ENCODE data around the gene KIFBP.

The KIFBP gene

DNA sequence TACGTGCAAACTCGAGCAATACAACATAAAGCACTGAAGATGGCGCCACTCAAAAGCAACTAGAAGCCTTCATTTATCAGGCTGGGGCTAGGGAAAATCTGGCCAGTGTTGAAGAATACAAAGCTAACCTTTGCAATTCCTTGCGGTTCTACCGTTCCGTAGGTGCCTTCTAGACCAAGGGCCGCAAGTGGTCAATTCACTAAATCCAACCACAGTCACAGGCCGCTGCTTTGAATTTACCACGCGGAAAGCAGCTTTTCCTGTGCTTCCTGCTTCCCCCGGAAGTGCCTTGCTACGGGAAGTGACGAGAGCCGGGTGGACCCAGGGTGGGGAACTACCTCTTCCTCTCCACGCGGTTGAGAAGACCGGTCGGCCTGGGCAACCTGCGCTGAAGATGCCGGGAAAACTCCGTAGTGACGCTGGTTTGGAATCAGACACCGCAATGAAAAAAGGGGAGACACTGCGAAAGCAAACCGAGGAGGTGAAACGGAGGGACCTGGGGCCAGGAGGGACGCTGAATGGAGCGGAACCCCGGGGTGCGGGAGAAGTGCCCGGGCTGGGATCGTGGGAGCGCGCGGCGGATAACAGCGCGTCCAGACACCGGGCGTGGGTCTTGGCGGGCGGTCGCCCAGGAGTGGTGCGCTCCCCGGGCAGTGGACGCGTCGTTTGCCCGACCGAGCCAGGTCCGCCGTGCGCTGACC is 32.6 kb upstream of the KIFBP start, which contains the start of gene DDX21:
Gene DDX21, plus strand, starts transcription at position 339 of the 701 bp plus-strand sequence. Its CDS starts 56 bp downstream, at position 395.
- Histone ChIP-seq H3K27me3 (ENCODE audit: insufficient read depth, poor library complexity, severe bottlenecking) (no peaks in the 10 kb centered on the region), H3K27ac (replicated peaks) (peak within 1 kb of the TSS; percentile 93), H3K4me3 (replicated peaks; ENCODE audit: insufficient read depth, low read length) (peak within 1 kb of the TSS; percentile 96)
- peak; percentile 96 for DNase-seq (ENCODE audit: low read depth in 1 of 2, low spot score in 1 of 2)
- TF ChIP-seq CTCF (IDR thresholded peaks at IDR 0.05; ENCODE audit: insufficient read depth, low read length) (peak; percentile 33), SPI1 (IDR thresholded peaks at IDR 0.05; ENCODE audit: borderline replicate concordance, low read depth) (peak; percentile 87; the same call in 1 of the 2 replicates), GABPA (IDR thresholded peaks at IDR 0.05; ENCODE audit: low read depth) (peak; percentile 93), POLR2AphosphoS5 (IDR thresholded peaks at IDR 0.05; ENCODE audit: low read depth) (peak; percentile 66)
- TF ChIP-seq, protein P1, sequence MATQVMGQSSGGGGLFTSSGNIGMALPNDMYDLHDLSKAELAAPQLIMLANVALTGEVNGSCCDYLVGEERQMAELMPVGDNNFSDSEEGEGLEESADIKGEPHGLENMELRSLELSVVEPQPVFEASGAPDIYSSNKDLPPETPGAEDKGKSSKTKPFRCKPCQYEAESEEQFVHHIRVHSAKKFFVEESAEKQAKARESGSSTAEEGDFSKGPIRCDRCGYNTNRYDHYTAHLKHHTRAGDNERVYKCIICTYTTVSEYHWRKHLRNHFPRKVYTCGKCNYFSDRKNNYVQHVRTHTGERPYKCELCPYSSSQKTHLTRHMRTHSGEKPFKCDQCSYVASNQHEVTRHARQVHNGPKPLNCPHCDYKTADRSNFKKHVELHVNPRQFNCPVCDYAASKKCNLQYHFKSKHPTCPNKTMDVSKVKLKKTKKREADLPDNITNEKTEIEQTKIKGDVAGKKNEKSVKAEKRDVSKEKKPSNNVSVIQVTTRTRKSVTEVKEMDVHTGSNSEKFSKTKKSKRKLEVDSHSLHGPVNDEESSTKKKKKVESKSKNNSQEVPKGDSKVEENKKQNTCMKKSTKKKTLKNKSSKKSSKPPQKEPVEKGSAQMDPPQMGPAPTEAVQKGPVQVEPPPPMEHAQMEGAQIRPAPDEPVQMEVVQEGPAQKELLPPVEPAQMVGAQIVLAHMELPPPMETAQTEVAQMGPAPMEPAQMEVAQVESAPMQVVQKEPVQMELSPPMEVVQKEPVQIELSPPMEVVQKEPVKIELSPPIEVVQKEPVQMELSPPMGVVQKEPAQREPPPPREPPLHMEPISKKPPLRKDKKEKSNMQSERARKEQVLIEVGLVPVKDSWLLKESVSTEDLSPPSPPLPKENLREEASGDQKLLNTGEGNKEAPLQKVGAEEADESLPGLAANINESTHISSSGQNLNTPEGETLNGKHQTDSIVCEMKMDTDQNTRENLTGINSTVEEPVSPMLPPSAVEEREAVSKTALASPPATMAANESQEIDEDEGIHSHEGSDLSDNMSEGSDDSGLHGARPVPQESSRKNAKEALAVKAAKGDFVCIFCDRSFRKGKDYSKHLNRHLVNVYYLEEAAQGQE (IDR thresholded peaks at IDR 0.05; ENCODE audit: insufficient replicate concordance, low read depth), result peak; percentile 48

DNA sequence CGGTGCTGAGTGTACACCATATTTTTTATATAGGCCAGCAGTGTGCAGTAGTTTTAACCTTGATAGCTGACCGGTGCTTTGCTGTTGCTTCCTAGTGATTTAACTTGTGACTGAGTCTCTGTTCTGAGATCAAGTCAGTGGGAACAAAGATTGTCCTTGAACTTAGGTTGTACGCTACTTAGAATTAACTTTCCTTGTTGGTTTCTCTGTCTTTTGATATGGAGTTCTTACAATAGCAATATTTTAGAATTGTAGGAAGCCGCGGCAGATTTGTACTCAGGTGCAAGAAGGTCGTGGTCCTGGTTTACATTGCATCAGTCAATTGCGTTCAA is 31.4 kb upstream of the KIFBP start:
- TF ChIP-seq GABPA (IDR thresholded peaks at IDR 0.05; ENCODE audit: low read depth), result no peak
- TF ChIP-seq CTCF (IDR thresholded peaks at IDR 0.05; ENCODE audit: insufficient read depth, low read length), result no peak
- no peak for TF ChIP-seq SPI1 (IDR thresholded peaks at IDR 0.05; ENCODE audit: borderline replicate concordance, low read depth)
- TF ChIP-seq, protein P1 (IDR thresholded peaks at IDR 0.05; ENCODE audit: insufficient replicate concordance, low read depth), result no peak
- TF ChIP-seq POLR2AphosphoS5 (IDR thresholded peaks at IDR 0.05; ENCODE audit: low read depth), result no peak
- Histone ChIP-seq H3K27me3 (ENCODE audit: insufficient read depth, poor library complexity, severe bottlenecking) (no peaks in the 10 kb centered on the region), H3K27ac (replicated peaks) (peak overlapping the region; percentile 93), H3K4me3 (replicated peaks; ENCODE audit: insufficient read depth, low read length) (peak overlapping the region; percentile 96)
- no peak for DNase-seq (ENCODE audit: low read depth in 1 of 2, low spot score in 1 of 2)

- Histone ChIP-seq H3K27ac (replicated peaks) (peak overlapping the region; percentile 93), H3K27me3 (ENCODE audit: insufficient read depth, poor library complexity, severe bottlenecking) (no peaks in the 10 kb centered on the region), H3K4me3 (replicated peaks; ENCODE audit: insufficient read depth, low read length) (peak overlapping the region; percentile 96)
- no peak for DNase-seq (ENCODE audit: low read depth in 1 of 2, low spot score in 1 of 2)
- TF ChIP-seq, protein P1 (IDR thresholded peaks at IDR 0.05; ENCODE audit: insufficient replicate concordance, low read depth), result no peak
- TF ChIP-seq CTCF (IDR thresholded peaks at IDR 0.05; ENCODE audit: insufficient read depth, low read length) (no peak), POLR2AphosphoS5 (IDR thresholded peaks at IDR 0.05; ENCODE audit: low read depth) (no peak), SPI1 (IDR thresholded peaks at IDR 0.05; ENCODE audit: borderline replicate concordance, low read depth) (no peak), GABPA (IDR thresholded peaks at IDR 0.05; ENCODE audit: low read depth) (no peak)
Observed at GRCh38 chr10:68957654-68958053, 30.9 kb upstream of the KIFBP start.
